Effector CD4-positive, alpha-beta T cell (primary cell): ENCODE results near the gene BTAF1.
"Not testable (repeated sequence)": the region's sequence is repeated elsewhere in the genome, so short reads cannot be mapped to it uniquely, and the experiment has no call there.

Experiments
- DNase-seq: peaks from one replicate; pipeline ENCODE4 v3.0.0-alpha.2; 2020

BTAF1 gene

GRCh38 chr10:91978585-91978984 lies 55.0 kb downstream of the BTAF1 start:
- DNase-seq, result no peak

- no peak for DNase-seq
These were observed 56.7 kb downstream of the BTAF1 start for GRCh38 chr10:91980319-91980718.

GRCh38 chr10:91983416-91983815 lies 59.8 kb downstream of the BTAF1 start:
- no peak for DNase-seq

GRCh38 chr10:91987397-91988037 lies 63.9 kb downstream of the BTAF1 start:
- no peak for DNase-seq

GRCh38 chr10:91992031-91992430 lies 68.5 kb downstream of the BTAF1 start:
- DNase-seq, result no peak

- DNase-seq, result no peak
These were observed 72.7 kb downstream of the BTAF1 start for GRCh38 chr10:91996266-91996665.

- no peak for DNase-seq
These were observed 78.0 kb downstream of the BTAF1 start for GRCh38 chr10:92001581-92001980.

GRCh38 chr10:92001995-92002394 lies 78.4 kb downstream of the BTAF1 start:
- no peak for DNase-seq

GRCh38 chr10:92003258-92003657 lies 79.7 kb downstream of the BTAF1 start:
- no peak for DNase-seq

- DNase-seq, result no peak
These were observed 82.4 kb downstream of the BTAF1 start for GRCh38 chr10:92005978-92006377.

- DNase-seq, result no peak
These were observed 85.9 kb downstream of the BTAF1 start for GRCh38 chr10:92009445-92009844.

GRCh38 chr10:92010047-92010735 lies 86.6 kb downstream of the BTAF1 start:
- DNase-seq, result no peak

GRCh38 chr10:92011560-92012214 lies 88.1 kb downstream of the BTAF1 start:
- DNase-seq, result no peak

- no peak for DNase-seq
These were observed 91.0 kb downstream of the BTAF1 start for GRCh38 chr10:92014620-92015019.

GRCh38 chr10:92024700-92025099 lies 101.1 kb downstream of the BTAF1 start:
- DNase-seq, result no peak

GRCh38 chr10:92025340-92025739 lies 101.8 kb downstream of the BTAF1 start:
- DNase-seq, result not testable (repeated sequence)

- no peak for DNase-seq
These were observed 103.6 kb downstream of the BTAF1 start for GRCh38 chr10:92027141-92027540.

- no peak for DNase-seq
These were observed 108.0 kb downstream of the BTAF1 start for GRCh38 chr10:92031580-92031979.

- DNase-seq, result not testable (repeated sequence)
These were observed 109.5 kb downstream of the BTAF1 start for GRCh38 chr10:92033070-92033469.

- DNase-seq, result no peak
These were observed 115.4 kb downstream of the BTAF1 start for GRCh38 chr10:92038949-92039348.

- DNase-seq, result no peak
These were observed 119.0 kb downstream of the BTAF1 start for GRCh38 chr10:92042541-92042940.

- no peak for DNase-seq
These were observed 122.1 kb downstream of the BTAF1 start for GRCh38 chr10:92045641-92046106.

- DNase-seq, result no peak
These were observed 123.6 kb downstream of the BTAF1 start for GRCh38 chr10:92047215-92047614.

GRCh38 chr10:92052088-92052487 lies 128.5 kb downstream of the BTAF1 start:
- DNase-seq, result no peak
